ENCODE measurements around the gene DDAH1.

Gene DDAH1

GRCh38 chr1:85297855-85298629, 166.9 kb downstream of the DDAH1 start:
- peak; percentile 97 for DNase-seq (ENCODE audit: low read depth)
- TF ChIP-seq CTCF (conservative IDR thresholded peaks at IDR 0.05; ENCODE audit: low read depth, low read length), result no peak
- H3K4me3 ChIP-seq (ENCODE audit: low read length), result no peak overlapping the region

DNA sequence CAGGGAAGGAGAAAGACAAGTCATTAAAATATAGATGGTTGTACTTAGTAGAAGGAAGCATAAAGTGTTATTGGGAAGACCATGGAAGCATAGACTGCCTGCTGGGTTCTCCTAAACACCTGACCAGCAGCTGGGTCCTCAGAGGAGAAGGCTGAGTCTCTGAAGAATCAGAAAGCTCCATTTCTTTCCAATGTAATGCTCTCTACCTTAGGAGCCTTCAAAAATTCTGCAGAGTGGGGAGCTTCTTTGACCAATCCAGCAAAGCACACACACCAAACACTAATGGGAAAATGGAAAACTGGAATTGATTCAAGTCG, 167.5 kb downstream of the DDAH1 start:
- TF ChIP-seq CTCF (conservative IDR thresholded peaks at IDR 0.05; ENCODE audit: low read depth, low read length), result no peak
- H3K4me3 ChIP-seq (ENCODE audit: low read length), result no peak overlapping the region
- DNase-seq (ENCODE audit: low read depth), result no peak

DNA sequence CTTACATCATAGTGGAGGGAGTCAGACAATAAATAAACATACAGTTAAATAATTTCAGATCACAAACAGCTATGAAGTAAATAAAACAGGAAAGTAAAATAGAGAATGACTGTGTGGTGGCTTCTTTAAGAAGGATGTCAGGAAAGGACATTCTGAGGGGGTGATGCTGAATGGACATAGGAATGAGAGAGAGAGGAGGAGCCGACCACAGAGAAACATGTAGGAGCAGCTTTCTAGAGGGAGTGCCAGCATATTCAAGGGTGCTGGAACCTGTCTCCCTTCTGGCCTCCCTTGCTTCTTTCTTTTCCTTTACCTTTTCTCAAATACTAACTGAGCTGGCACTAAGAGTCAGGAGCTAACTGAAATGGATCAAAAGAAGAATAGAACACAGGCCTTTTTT, 168.0 kb downstream of the DDAH1 start:
- DNase-seq (ENCODE audit: low read depth), result no peak
- H3K4me3 ChIP-seq (ENCODE audit: low read length), result no peak overlapping the region
- no peak for TF ChIP-seq CTCF (conservative IDR thresholded peaks at IDR 0.05; ENCODE audit: low read depth, low read length)

GRCh38 chr1:85295654-85296053, 169.3 kb downstream of the DDAH1 start:
- no peak for DNase-seq (ENCODE audit: low read depth)
- TF ChIP-seq CTCF (conservative IDR thresholded peaks at IDR 0.05; ENCODE audit: low read depth, low read length), result no peak
- no peak overlapping the region for H3K4me3 ChIP-seq (ENCODE audit: low read length)

GRCh38 chr1:85295006-85295431, 169.9 kb downstream of the DDAH1 start:
- H3K4me3 ChIP-seq (ENCODE audit: low read length), result no peak overlapping the region
- TF ChIP-seq CTCF (conservative IDR thresholded peaks at IDR 0.05; ENCODE audit: low read depth, low read length), result no peak
- DNase-seq (ENCODE audit: low read depth), result no peak

DNA sequence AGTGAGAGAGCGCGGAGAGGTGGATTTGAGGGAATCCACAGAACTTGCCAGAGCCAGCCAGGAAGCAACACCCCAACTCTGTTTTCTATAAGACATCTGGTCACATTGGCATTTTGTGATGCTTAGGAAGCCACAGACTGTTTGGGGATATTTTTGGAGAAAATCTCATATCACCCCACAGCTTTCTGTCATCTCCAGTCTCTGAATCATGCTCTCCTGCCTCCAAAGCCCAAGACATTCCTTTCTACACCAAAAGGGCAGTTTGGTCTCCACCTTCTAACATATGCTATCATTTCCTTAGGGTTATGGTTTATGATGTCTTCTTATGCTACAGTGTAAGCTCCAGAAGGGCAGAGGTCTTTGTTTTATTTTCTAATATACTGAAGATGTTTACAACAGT, 174.1 kb downstream of the DDAH1 start:
- no peak for TF ChIP-seq CTCF (conservative IDR thresholded peaks at IDR 0.05; ENCODE audit: low read depth, low read length)
- no peak overlapping the region for H3K4me3 ChIP-seq (ENCODE audit: low read length)
- no peak for DNase-seq (ENCODE audit: low read depth)

GRCh38 chr1:85289848-85290335, 175.1 kb downstream of the DDAH1 start:
- DNase-seq (ENCODE audit: low read depth), result no peak
- no peak overlapping the region for H3K4me3 ChIP-seq (ENCODE audit: low read length)
- TF ChIP-seq CTCF (conservative IDR thresholded peaks at IDR 0.05; ENCODE audit: low read depth, low read length), result no peak
